AG04450 (cell line): ENCODE data around the gene EBF3. TPM values are rescaled to one million over a fixed set of nuclear protein-coding genes. Genes with fewer than 3 reads are reported as not detected.

Experiments
- CTCF ChIA-PET: fragments of 300-600, 350-600 bp; formaldehyde crosslinking; extraction: SDS; loops from one replicate; lab custom pipeline; 2022; ENCODE audit warnings: antibody characterized with exemption, inconsistent platforms; lab: Charles Lee
- POLR2A ChIA-PET: fragments of 350-600 bp; formaldehyde crosslinking; extraction: SDS; loops from one replicate; lab custom pipeline; 2021; ENCODE audit warnings: antibody characterized with exemption, inconsistent platforms; lab: Yijun Ruan, JAX
- DNase-seq: peaks from one replicate; pipeline ENCODE4 v3.0.0-alpha.2; 2011; ENCODE audit warnings: low read depth, low spot score
- H3K27ac ChIP-seq: one replicate; pipeline ENCODE4 v1.5.1; 2012; ENCODE audit warnings: low read depth, low read length, control low read depth
- H3K27me3 ChIP-seq: one replicate; pipeline ENCODE4 v1.6.0; 2012; ENCODE audit warnings: low read length; ENCODE audit not compliant: control insufficient read depth, insufficient read depth
- H3K4me3 ChIP-seq: 2 replicates; pipeline ENCODE4 v1.5.1; 2011; ENCODE audit warnings: mild to moderate bottlenecking, low read depth, low read length, control low read depth
- H3K9me3 ChIP-seq: 2 replicates; pipeline ENCODE4 v1.5.1; 2012; ENCODE audit warnings: low read length; ENCODE audit not compliant: control insufficient read depth, insufficient read depth
- polyA plus RNA-seq: library from polyadenylated mRNA; depleted of rRNA; stranded (reverse); fragments of >200 nt; gene quantifications from 2 replicates; pipeline ENCODE4 v1.2.3, GENCODE V29; 2011
- TF ChIP-seq, protein P1 (sequence below): IDR thresholded peaks from 2 replicates; pipeline ENCODE4 v1.5.1; 2011; ENCODE audit warnings: low read depth, low read length, control low read depth, inconsistent platforms

EBF3 gene
- polyA plus RNA-seq, 1 experiment = 0.01 TPM

DNA sequence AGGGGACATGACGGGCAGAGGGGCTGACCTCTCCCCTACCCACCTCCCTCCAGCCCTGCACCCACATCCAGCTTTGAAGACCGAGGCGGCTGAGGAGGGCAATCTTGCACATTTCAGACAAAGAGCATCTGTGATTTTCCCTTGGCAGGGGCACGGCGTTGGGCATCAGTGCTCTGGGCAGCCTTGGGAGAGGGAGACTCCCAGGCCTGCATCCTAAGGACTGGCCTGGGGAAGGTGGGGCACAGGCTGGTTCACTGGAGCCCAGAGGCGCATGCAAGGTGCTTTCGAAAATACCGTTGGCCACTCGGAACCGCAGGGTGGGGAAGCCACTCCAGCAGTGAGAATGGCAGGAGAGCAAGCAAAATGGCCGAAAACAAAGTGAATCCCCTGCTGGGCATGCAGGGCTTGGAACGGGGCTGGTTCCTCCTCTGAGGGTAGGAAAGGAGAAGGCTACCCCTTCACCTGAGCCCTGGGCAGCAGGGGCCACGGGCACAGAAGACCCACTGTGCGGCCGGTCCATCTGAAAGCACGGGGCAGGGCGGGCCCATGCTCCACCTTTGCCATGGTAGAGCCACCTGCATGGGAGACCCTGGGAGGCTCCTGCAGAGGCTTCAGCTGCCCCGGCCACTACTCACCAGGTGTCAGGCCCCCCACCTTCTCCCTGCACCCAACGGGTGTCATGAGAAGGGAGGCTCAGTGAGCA lies 49.8 kb downstream of the EBF3 start:
- H3K4me3 ChIP-seq = no peak overlapping the region
- H3K27me3 ChIP-seq = no peaks in the 10 kb centered on the region
- peaks cover 46% of the 10 kb centered on the region for H3K9me3 ChIP-seq
- H3K27ac ChIP-seq = no peak overlapping the region
- POLR2A ChIA-PET = no interaction called here
- DNase-seq = no peak
- TF ChIP-seq, protein P1, sequence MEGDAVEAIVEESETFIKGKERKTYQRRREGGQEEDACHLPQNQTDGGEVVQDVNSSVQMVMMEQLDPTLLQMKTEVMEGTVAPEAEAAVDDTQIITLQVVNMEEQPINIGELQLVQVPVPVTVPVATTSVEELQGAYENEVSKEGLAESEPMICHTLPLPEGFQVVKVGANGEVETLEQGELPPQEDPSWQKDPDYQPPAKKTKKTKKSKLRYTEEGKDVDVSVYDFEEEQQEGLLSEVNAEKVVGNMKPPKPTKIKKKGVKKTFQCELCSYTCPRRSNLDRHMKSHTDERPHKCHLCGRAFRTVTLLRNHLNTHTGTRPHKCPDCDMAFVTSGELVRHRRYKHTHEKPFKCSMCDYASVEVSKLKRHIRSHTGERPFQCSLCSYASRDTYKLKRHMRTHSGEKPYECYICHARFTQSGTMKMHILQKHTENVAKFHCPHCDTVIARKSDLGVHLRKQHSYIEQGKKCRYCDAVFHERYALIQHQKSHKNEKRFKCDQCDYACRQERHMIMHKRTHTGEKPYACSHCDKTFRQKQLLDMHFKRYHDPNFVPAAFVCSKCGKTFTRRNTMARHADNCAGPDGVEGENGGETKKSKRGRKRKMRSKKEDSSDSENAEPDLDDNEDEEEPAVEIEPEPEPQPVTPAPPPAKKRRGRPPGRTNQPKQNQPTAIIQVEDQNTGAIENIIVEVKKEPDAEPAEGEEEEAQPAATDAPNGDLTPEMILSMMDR = no peak
- CTCF ChIA-PET = no interaction called here

DNA sequence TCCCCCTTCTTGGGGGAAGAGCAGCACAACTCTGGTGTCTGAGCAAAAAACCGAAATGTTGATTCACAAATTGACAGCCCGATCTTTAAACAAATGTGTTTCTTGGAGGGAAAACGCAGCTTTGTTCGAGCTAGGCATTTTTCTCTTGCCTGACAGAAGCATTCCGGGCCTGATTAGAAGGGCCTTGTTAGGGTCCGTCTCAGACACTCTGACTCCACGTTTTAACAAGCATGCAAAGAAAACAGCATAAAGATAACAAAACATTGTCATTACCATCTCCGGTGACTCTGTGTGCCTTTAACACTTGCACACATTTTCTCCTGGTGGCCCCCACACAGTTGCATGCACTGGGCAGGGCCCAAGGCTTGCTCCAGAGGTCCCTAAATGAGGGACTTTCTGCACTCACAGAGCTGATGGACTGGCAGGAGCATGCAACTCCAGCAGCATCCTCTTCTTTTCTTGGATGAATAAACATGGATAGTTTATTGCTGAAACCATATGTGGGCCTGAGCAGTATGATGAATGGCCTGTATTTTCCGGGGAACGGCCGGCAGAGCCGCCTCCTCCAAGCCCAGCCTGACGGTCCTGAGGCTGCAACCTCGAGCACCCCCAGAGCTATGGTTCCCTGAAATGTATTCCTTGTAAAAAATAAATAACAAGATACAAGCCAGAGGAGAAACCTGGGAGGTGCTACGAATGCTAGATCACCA lies 50.9 kb downstream of the EBF3 start:
- Histone ChIP-seq H3K27me3 (no peaks in the 10 kb centered on the region), H3K9me3 (peaks cover 43% of the 10 kb centered on the region), H3K27ac (no peak overlapping the region), H3K4me3 (no peak overlapping the region)
- DNase-seq = no peak
- CTCF ChIA-PET = no interaction called here
- TF ChIP-seq, protein P1 = no peak
- POLR2A ChIA-PET = no interaction called here

DNA sequence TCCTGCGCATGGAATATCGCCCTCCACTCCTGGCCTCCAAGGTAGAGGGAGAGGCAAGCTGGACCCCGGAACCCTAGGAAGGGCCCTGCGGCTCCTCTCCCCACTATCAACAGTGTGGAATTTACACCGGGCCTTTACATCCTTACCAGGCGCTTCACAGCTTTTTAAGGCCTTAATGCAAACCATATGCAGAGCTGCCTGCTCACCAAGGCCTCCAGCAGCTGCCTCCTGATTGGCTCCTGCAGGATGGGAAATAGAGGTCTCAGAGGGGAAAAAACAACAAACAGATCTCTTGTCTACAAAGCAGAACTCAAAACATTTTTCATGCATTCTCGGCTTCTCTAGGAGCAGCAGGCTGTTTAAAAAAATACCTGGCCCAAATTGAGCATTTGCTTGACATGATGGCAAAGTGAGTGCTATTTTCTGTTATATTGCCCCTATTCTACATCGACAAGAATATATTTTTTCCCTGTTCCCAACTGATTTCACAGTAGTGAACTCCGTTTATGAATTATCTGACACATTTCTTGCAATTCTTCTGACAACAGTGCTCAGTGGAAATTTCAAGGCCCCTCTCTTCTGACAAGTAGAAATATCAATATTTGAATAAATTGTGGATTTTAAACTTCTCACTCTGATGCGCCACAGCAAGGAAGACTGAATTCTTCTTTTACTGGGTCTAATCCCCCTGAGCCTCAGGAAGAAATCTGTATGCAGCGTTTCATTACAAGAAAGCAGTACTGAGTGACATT lies 51.7 kb downstream of the EBF3 start:
- Histone ChIP-seq H3K4me3 (no peak overlapping the region), H3K27me3 (no peaks in the 10 kb centered on the region), H3K9me3 (peaks cover 43% of the 10 kb centered on the region), H3K27ac (no peak overlapping the region)
- POLR2A ChIA-PET = no interaction called here
- CTCF ChIA-PET = no interaction called here
- no peak for DNase-seq
- TF ChIP-seq, protein P1 = no peak

DNA sequence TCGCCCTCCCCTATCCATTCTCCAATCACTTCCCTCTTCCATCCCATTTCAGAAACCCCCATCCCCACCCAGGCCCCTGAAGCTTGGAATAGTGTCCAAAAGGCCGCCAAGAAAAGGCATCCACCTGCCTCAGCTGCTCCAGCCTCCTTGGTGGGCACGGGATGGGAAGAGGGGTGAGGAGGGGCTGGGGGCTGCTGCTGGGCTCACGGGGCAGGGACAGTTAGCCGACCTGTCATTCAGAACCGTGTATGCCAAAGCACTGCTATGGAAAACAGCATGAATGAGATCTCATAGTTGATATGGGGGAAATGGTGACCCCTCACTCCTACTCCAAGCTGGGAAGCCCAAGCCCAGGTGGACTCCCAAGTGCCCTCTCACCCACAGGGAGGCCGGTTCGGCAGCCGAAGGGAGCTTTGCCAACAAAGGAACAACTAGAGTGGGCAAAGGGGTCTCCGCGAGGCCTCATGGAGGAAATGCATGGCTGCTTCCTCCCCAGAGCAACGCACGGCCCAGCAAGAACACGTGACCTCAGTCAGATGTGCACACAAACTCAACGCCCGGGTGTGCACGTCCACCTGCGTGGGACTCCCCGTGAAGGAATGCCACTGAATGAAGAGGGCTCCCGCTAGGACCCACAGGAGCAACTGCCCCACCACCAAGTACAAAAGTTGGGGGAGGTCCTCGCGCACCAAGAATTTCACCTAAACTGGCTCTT lies 52.5 kb downstream of the EBF3 start:
- ChIA-PET CTCF (no interaction called here), POLR2A (no interaction called here)
- TF ChIP-seq, protein P1 = no peak
- H3K27me3 ChIP-seq = no peaks in the 10 kb centered on the region
- peaks cover 42% of the 10 kb centered on the region for H3K9me3 ChIP-seq
- no peak overlapping the region for H3K27ac ChIP-seq
- no peak overlapping the region for H3K4me3 ChIP-seq
- DNase-seq = no peak
